ENCODE measurements around the gene PPP4R1.

Gene PPP4R1, protein sequence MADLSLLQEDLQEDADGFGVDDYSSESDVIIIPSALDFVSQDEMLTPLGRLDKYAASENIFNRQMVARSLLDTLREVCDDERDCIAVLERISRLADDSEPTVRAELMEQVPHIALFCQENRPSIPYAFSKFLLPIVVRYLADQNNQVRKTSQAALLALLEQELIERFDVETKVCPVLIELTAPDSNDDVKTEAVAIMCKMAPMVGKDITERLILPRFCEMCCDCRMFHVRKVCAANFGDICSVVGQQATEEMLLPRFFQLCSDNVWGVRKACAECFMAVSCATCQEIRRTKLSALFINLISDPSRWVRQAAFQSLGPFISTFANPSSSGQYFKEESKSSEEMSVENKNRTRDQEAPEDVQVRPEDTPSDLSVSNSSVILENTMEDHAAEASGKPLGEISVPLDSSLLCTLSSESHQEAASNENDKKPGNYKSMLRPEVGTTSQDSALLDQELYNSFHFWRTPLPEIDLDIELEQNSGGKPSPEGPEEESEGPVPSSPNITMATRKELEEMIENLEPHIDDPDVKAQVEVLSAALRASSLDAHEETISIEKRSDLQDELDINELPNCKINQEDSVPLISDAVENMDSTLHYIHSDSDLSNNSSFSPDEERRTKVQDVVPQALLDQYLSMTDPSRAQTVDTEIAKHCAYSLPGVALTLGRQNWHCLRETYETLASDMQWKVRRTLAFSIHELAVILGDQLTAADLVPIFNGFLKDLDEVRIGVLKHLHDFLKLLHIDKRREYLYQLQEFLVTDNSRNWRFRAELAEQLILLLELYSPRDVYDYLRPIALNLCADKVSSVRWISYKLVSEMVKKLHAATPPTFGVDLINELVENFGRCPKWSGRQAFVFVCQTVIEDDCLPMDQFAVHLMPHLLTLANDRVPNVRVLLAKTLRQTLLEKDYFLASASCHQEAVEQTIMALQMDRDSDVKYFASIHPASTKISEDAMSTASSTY

DNA sequence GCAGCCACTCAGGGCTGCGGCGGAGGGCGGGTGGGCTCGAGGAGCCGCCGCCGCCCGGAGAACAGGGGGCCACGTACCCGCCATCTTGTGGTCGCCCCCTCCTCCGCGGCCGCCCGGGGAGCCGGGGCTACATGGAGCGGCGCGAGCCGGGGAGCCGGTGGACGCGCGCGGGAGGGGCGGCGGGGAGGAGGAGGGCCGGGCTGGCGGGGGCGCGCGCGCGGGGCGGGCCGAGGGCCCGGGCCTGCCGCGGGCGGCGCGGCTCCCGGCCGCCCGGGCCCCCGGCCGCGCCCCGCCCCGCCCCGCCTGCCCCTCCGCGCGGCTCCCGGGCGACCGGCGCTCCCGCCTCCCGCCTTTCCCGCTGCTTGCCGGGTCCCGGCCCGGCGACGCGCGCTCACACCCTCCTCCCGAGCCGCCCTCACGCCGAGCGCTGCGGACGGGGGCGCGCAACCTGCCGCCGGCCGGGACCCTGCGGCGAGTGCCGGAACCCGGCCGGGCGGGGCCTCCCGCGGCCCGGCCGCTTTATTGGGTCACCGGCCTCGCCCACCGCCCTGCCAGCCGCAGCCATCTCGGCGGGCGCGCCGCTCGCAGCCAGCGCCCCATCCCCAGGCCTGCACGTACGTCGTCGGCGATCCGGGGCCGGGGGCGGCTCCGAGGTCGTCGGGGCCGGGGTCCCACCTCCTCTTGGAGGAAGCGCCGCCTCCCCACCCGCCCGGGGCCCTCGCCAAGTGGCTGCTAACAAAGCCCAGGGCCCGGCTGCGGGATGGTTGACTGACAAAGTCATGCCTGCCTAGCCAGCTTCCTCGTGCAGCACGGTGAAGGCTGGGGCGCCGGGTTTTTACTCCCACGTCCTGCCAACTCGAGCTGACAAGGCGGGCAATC is at the start of gene PPP4R1:
Gene PPP4R1 (minus strand): TSS at position 159 of the 879 bp plus-strand sequence. CDS start 75 bp downstream, at position 84.
- TF ChIP-seq, protein P1, sequence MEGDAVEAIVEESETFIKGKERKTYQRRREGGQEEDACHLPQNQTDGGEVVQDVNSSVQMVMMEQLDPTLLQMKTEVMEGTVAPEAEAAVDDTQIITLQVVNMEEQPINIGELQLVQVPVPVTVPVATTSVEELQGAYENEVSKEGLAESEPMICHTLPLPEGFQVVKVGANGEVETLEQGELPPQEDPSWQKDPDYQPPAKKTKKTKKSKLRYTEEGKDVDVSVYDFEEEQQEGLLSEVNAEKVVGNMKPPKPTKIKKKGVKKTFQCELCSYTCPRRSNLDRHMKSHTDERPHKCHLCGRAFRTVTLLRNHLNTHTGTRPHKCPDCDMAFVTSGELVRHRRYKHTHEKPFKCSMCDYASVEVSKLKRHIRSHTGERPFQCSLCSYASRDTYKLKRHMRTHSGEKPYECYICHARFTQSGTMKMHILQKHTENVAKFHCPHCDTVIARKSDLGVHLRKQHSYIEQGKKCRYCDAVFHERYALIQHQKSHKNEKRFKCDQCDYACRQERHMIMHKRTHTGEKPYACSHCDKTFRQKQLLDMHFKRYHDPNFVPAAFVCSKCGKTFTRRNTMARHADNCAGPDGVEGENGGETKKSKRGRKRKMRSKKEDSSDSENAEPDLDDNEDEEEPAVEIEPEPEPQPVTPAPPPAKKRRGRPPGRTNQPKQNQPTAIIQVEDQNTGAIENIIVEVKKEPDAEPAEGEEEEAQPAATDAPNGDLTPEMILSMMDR (conservative IDR thresholded peaks at IDR 0.05; ENCODE audit: low read depth, low read length) = no peak
- DNase-seq (ENCODE audit: low read depth) = peak; percentile 57
- peak within 1 kb of the TSS; percentile 82 for H3K4me3 ChIP-seq (ENCODE audit: low read depth, low read length)

DNA sequence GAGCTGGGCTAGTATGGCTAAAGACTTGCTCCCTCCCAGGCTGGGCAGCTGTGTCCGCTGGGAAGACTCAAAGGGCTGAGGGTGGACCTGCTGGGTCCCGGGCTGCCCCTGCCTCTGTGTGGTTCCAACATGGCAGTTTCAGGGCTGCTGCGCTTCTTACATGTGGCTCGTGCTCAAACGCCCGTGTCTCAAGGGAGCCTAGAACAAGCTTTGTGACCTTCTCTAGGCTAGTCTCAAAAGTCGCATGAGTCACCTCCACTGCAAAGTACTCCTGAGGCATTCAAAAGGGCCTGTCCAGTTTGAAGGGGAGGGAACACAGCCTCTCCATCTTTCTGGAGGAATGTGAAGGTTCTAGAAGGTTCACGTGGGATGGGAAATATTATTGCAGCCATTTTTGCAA is 49.0 kb upstream of the PPP4R1 start:
- no peak overlapping the region for H3K4me3 ChIP-seq (ENCODE audit: low read depth, low read length)
- DNase-seq (ENCODE audit: low read depth) = no peak
- TF ChIP-seq, protein P1 (conservative IDR thresholded peaks at IDR 0.05; ENCODE audit: low read depth, low read length) = no peak

DNA sequence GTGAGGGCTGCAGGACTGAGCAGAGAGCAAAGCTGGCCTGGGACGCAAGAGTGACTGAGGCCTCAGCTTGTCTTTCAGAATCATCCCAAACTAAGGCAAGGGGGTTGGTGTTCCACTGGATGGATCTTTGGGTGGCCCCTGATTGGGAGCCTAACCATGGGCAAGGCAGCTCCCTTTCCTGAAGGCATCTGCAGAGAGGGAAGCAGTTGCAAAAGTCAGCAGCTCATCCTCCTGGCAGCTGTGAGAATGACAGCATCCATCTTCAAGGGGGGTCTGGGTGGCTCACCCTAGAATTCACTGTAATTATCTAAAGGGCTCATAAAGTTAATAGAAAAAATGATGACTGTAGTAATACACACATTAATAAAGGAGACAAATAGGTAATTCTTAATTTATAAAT is 47.2 kb upstream of the PPP4R1 start:
- TF ChIP-seq, protein P1 (conservative IDR thresholded peaks at IDR 0.05; ENCODE audit: low read depth, low read length) = peak; percentile 68
- H3K4me3 ChIP-seq (ENCODE audit: low read depth, low read length) = no peak overlapping the region
- peak; percentile 69 for DNase-seq (ENCODE audit: low read depth)

DNA sequence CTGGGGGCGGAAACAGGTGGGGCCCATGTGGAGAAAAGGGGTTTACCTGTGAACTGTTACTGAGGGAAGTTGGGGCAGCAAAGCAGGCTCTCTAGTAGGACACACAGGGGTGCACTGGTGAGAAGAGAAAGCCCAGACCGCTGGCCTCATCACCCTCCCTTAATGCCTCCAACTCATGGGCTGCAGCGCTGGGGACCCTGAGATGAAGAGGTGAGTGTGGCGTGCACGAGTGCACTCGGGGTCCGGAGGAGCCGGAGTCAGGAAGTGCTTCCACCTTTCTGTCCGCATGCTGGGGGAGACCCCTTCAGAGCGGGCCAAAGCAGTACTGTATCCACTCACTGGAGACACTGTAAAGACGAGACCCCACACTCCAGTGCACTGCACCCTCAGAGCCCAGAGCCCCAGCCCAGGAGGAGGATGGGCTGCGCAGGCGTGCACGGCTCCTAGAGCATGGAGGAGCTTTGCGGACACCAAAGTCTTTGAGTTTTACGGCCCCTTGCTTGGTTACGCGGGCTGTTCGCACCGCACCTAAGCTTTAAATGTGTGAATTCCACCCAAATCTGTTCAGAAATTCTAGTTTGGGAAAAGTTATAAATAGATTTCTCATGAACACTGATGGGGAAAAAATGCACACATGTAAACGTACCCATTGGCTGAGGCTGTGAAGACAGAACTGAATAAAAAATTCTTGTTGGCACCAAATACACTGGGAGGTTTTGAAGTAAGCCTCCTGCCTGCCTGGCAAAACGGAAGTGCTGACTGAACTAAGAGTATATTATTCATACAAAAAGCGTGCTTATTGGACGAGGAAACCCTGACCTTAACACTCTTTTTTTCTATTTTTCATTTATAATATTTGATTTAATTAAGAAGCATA is 45.4 kb upstream of the PPP4R1 start:
- no peak overlapping the region for H3K4me3 ChIP-seq (ENCODE audit: low read depth, low read length)
- TF ChIP-seq, protein P1 (conservative IDR thresholded peaks at IDR 0.05; ENCODE audit: low read depth, low read length) = no peak
- no peak for DNase-seq (ENCODE audit: low read depth)

DNA sequence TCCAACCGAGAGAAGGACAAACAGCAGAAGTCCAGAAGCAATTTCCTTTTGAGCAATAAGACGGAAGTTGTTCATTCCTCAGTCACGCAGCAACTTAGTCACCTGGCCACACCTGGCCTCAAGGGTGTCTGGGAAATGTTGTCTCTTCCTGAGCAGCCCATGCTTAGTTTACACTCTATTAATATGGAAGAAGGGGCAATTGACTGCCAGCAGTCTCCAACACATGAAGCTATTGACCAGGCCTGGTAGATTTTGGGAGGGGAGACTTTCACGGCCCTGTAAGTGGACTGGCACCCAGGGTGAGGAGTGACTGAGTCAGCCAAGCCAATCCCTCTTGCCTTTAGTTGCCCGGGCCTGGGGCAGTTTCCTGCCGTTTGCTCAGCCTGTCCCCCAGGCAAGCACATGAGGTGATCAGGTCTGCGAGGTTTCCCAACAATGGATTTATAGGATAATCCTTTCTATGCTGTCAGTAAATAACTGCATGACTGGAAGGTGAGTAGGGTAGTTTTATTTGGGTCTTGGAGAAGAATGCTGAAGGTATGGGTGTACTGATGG is 43.8 kb upstream of the PPP4R1 start:
- TF ChIP-seq, protein P1 (conservative IDR thresholded peaks at IDR 0.05; ENCODE audit: low read depth, low read length) = no peak
- no peak overlapping the region for H3K4me3 ChIP-seq (ENCODE audit: low read depth, low read length)
- DNase-seq (ENCODE audit: low read depth) = no peak
